HepG2 (cell line): ENCODE measurements around the gene CPT1B.

Source experiments
- CC2D1A ChIP-seq: sonication (generic); formaldehyde crosslinking; IDR thresholded peaks from 2 replicates; pipeline ENCODE4 v1.8.1; 2023; ENCODE audit warnings: mild to moderate bottlenecking, missing genetic modification reagents
- CHD4 ChIP-seq: fragments of 200-600 bp; sonication (generic); IDR thresholded peaks from 2 replicates; pipeline ENCODE4 v1.7.0; 2017; ENCODE audit warnings: mild to moderate bottlenecking, low read length, borderline replicate concordance
- IRF2 ChIP-seq: IDR thresholded peaks from 2 replicates; pipeline ENCODE4 v1.6.1; 2018; ENCODE audit warnings: missing genetic modification reagents, missing compliant biosample characterization
- MYC ChIP-seq: sonication (generic); formaldehyde crosslinking; IDR thresholded peaks from 2 replicates; pipeline ENCODE4 v1.9.0; 2021; ENCODE audit warnings: missing genetic modification reagents, borderline replicate concordance
- REPIN1 ChIP-seq: sonication (generic); formaldehyde crosslinking; IDR thresholded peaks from 2 replicates; pipeline ENCODE4 v1.8.0; 2022; ENCODE audit warnings: missing genetic modification reagents, low read depth, mild to moderate bottlenecking, borderline replicate concordance
- REXO4 ChIP-seq: sonication (generic); formaldehyde crosslinking; IDR thresholded peaks from 2 replicates; pipeline ENCODE4 v1.8.0; 2022; ENCODE audit warnings: missing genetic modification reagents, mild to moderate bottlenecking, borderline replicate concordance
- ZBTB7A ChIP-seq: sonication (generic); formaldehyde crosslinking; IDR thresholded peaks from 2 replicates; pipeline ENCODE4 v1.8.0; 2022; ENCODE audit warnings: mild to moderate bottlenecking, missing genetic modification reagents
- ZNF224 ChIP-seq: sonication (generic); formaldehyde crosslinking; IDR thresholded peaks from 2 replicates; pipeline ENCODE4 v1.5.0; 2020; ENCODE audit warnings: mild to moderate bottlenecking, missing genetic modification reagents
- TF ChIP-seq, protein P1 (sequence below): sonication (generic); formaldehyde crosslinking; IDR thresholded peaks from 2 replicates; pipeline ENCODE4 v1.4.0; 2020; ENCODE audit warnings: missing genetic modification reagents
- TF ChIP-seq, protein P2 (sequence below): sonication (generic); formaldehyde crosslinking; IDR thresholded peaks from 2 replicates; pipeline ENCODE4 v1.5.0; 2020; ENCODE audit warnings: mild to moderate bottlenecking, missing genetic modification reagents, moderate library complexity
- TF ChIP-seq, protein P3 (sequence below): sonication (generic); formaldehyde crosslinking; IDR thresholded peaks from 2 replicates; pipeline ENCODE4 v1.4.0; 2020; ENCODE audit warnings: missing genetic modification reagents

DNA sequence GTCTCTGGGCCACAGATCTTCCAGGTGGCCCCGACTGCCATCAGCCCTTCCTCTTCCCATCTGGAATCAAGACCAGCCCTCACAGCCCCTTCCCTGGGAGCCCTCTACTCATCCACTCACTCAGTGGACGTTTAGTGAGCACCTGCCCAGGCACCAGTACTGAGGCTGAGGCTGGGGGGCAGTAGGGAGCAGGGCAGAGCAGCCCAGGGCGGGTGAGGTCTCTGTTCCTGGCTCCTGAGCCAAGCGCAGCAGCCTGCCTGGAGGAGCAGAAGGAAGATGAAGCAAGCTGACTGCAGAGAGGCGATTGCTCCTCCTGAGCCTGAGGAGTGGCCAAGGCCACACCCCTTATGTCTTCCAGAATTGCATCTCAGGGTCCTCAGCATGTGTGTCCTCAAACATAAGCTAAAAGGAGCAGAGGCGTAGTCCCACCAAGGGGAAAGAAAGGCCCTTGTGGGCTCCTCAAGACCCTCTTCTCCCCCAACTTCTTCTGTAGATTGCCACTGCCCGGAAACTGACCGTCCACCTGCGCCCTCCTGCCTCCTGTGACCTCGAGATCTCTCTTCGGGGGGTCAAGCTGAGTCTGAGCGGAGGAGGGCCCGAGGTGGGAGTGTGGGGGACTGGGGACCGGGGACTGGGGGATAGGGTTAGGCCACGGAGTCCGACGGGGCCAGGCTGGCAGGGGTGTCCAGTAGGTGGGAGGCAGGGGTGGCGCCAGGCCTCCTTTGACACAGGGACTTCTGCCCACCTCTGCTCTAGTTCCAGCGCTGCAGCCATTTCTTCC, 28.1 kb upstream of the CPT1B start:
- TF ChIP-seq IRF2 = no peak
- TF ChIP-seq REXO4 = no peak
- no peak for TF ChIP-seq ZBTB7A (CRISPR knock-in tag)
- TF ChIP-seq, protein P1, sequence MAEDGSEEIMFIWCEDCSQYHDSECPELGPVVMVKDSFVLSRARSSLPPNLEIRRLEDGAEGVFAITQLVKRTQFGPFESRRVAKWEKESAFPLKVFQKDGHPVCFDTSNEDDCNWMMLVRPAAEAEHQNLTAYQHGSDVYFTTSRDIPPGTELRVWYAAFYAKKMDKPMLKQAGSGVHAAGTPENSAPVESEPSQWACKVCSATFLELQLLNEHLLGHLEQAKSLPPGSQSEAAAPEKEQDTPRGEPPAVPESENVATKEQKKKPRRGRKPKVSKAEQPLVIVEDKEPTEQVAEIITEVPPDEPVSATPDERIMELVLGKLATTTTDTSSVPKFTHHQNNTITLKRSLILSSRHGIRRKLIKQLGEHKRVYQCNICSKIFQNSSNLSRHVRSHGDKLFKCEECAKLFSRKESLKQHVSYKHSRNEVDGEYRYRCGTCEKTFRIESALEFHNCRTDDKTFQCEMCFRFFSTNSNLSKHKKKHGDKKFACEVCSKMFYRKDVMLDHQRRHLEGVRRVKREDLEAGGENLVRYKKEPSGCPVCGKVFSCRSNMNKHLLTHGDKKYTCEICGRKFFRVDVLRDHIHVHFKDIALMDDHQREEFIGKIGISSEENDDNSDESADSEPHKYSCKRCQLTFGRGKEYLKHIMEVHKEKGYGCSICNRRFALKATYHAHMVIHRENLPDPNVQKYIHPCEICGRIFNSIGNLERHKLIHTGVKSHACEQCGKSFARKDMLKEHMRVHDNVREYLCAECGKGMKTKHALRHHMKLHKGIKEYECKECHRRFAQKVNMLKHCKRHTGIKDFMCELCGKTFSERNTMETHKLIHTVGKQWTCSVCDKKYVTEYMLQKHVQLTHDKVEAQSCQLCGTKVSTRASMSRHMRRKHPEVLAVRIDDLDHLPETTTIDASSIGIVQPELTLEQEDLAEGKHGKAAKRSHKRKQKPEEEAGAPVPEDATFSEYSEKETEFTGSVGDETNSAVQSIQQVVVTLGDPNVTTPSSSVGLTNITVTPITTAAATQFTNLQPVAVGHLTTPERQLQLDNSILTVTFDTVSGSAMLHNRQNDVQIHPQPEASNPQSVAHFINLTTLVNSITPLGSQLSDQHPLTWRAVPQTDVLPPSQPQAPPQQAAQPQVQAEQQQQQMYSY (CRISPR knock-in tag) = no peak
- TF ChIP-seq, protein P2, sequence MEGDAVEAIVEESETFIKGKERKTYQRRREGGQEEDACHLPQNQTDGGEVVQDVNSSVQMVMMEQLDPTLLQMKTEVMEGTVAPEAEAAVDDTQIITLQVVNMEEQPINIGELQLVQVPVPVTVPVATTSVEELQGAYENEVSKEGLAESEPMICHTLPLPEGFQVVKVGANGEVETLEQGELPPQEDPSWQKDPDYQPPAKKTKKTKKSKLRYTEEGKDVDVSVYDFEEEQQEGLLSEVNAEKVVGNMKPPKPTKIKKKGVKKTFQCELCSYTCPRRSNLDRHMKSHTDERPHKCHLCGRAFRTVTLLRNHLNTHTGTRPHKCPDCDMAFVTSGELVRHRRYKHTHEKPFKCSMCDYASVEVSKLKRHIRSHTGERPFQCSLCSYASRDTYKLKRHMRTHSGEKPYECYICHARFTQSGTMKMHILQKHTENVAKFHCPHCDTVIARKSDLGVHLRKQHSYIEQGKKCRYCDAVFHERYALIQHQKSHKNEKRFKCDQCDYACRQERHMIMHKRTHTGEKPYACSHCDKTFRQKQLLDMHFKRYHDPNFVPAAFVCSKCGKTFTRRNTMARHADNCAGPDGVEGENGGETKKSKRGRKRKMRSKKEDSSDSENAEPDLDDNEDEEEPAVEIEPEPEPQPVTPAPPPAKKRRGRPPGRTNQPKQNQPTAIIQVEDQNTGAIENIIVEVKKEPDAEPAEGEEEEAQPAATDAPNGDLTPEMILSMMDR (CRISPR knock-in tag) = 0 out of 2 replicates have a peak, but pooled peaks have one; percentile 15
- TF ChIP-seq CHD4 = no peak
- TF ChIP-seq, protein P3, sequence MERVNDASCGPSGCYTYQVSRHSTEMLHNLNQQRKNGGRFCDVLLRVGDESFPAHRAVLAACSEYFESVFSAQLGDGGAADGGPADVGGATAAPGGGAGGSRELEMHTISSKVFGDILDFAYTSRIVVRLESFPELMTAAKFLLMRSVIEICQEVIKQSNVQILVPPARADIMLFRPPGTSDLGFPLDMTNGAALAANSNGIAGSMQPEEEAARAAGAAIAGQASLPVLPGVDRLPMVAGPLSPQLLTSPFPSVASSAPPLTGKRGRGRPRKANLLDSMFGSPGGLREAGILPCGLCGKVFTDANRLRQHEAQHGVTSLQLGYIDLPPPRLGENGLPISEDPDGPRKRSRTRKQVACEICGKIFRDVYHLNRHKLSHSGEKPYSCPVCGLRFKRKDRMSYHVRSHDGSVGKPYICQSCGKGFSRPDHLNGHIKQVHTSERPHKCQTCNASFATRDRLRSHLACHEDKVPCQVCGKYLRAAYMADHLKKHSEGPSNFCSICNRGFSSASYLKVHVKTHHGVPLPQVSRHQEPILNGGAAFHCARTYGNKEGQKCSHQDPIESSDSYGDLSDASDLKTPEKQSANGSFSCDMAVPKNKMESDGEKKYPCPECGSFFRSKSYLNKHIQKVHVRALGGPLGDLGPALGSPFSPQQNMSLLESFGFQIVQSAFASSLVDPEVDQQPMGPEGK (CRISPR knock-in tag) = no peak
- no peak for TF ChIP-seq MYC
- TF ChIP-seq REPIN1 = no peak
- TF ChIP-seq CC2D1A (CRISPR knock-in tag) = no peak
- TF ChIP-seq ZNF224 = no peak
